Kidney epithelial cell (primary cell): ENCODE measurements around the gene POLG. TPM values are rescaled to one million over a fixed set of nuclear protein-coding genes. Genes with fewer than 3 reads are reported as not detected.

Experiments used
- DNase-seq: peaks from one replicate; pipeline ENCODE4 v3.0.0-alpha.2; 2010; ENCODE audit warnings: low read depth
- H3K27me3 ChIP-seq: 2 replicates; pipeline ENCODE4 v1.6.0; 2011; ENCODE audit warnings: low read length; ENCODE audit not compliant: control insufficient read depth, insufficient read depth
- H3K36me3 ChIP-seq: 2 replicates; pipeline ENCODE4 v1.5.1; 2011; ENCODE audit warnings: low read length; ENCODE audit not compliant: control insufficient read depth, insufficient read depth
- H3K4me3 ChIP-seq: 2 replicates; pipeline ENCODE4 v1.5.1; 2011; ENCODE audit warnings: low read depth, mild to moderate bottlenecking, control low read depth, low read length
- CTCF ChIP-seq: IDR thresholded peaks from 2 replicates; pipeline ENCODE4 v1.5.1; 2011; ENCODE audit warnings: mild to moderate bottlenecking, moderate library complexity, low read length, control low read depth, inconsistent platforms; ENCODE audit not compliant: insufficient read depth, poor library complexity, severe bottlenecking
- total RNA-seq: library from RNA; depleted of rRNA; stranded (reverse); fragments of >200 nt; gene quantifications from 2 replicates; pipeline ENCODE4 v1.2.3, GENCODE V29; 2015

Gene POLG
- 59.1 and 72.2 TPM in 2 replicates for total RNA-seq

GRCh38 chr15:89334510-89335297, at the start of gene POLG:
TSS of gene POLG (minus strand) at chr15:89334824. CDS start at chr15:89333754, 1,070 bp downstream.
- no peak for TF ChIP-seq CTCF
- DNase-seq = peak; percentile 82
- Histone ChIP-seq H3K4me3 (peak within 1 kb of the TSS; percentile 93), H3K36me3 (peaks cover 2% of the 10 kb centered on the region), H3K27me3 (peaks cover 2% of the 10 kb centered on the region)

DNA sequence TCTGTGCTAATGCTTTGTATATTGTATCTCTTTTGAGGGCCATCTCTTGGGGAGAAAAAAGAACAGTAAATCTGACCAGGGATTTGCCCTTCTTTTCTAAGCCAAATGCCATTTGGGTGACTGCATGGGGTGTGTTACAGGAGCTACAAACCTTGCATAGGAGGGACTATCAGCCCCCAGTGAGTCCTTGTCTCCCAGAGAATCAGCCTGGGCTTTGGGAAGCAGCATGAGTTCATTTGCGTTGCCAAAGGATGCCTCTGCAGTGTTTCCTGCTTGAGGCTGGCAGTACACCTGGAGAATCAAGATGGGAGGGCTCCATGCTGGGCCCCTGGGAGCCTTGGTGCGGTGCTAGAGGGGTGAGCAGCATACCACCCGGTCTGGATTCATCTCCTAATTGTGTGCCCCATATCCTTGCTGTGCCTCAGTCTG, 49.6 kb upstream of the POLG start:
- Histone ChIP-seq H3K4me3 (no peak overlapping the region), H3K27me3 (peaks cover 50% of the 10 kb centered on the region), H3K36me3 (no peaks in the 10 kb centered on the region)
- no peak for TF ChIP-seq CTCF
- no peak for DNase-seq

DNA sequence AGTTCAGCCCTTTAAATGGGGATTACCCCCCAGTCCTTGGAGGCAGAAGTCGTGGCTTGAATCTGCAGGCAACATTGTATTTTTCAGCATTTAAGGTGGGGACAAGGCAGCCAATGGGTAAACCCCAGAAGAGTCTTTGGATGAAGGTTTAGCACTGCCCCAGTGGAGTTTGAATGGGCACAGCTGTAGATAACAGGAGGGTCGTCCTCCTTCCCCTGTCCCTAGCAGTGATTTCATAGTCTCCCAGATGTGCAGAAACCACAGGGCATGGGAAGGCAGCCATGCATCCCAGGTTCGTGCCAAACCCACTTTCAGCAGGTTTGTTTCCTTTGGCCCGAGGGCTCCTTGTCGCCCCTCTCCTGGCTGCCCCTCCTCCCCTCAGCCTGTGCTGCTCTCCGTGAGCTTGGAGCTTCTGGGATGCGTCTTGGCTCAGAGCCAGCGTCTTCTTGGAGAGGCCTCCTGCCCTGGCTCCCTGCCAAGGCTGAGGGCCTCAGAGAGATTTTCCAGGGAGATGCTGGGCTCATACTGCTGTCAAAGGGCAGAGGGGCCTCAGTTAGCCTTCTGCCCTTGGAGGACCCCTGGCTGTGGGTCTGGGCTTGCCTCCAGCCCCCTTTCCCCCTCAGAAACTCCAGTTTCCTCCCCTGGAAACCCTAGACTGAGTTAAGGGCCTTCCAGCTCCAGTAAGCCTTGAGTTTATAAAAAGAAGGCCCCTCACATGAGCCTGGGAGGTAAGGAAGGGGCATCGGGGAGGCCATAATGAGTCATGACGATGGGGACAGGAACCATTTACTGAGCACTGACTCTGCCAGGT, 48.9 kb upstream of the POLG start:
- H3K4me3 ChIP-seq = no peak overlapping the region
- no peak for TF ChIP-seq CTCF
- no peaks in the 10 kb centered on the region for H3K36me3 ChIP-seq
- DNase-seq = no peak
- H3K27me3 ChIP-seq = peaks cover 50% of the 10 kb centered on the region

DNA sequence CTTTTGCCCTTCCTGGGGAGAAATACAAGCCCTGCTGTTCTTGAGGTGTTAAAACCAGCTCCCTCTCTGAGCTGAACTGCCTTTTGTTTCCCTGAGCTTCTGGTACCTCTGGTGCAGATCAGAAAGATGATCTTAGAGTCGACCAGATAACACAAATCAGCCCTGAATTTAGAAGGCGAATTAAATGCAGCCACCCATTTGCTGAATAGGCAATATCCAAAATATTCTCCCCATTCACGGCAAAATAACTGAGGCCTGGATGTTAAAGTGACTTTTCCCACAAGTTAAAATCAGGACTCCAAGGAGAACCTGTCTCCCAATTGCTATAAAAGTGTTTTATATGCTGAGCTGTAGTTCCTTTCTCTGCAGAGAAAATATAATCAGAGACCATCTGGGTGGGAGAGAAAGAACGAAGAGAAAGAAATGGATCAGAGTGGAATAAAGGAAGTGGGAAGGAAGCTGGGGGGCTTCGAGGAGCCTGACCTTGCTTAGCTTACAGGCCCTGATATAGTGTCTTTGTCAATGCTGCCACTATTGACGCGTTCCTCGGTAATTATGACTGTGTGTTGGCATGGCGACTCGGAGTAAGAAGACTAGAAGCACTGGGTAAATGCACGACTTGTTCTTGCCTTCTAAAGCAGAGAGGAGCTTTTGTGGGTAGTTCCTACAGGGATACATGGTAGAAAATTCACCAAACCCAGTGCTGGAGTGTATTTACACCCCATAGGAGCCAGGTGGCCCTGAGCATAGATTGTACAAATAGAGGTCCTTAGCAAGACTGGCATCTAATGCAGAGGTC, 47.5 kb upstream of the POLG start:
- DNase-seq = no peak
- Histone ChIP-seq H3K27me3 (peaks cover 63% of the 10 kb centered on the region), H3K4me3 (no peak overlapping the region), H3K36me3 (no peaks in the 10 kb centered on the region)
- TF ChIP-seq CTCF = no peak

- Histone ChIP-seq H3K27me3 (peaks cover 71% of the 10 kb centered on the region), H3K36me3 (no peaks in the 10 kb centered on the region), H3K4me3 (no peak overlapping the region)
- TF ChIP-seq CTCF = no peak
- no peak for DNase-seq
Measured at GRCh38 chr15:89381331-89381730, 46.7 kb upstream of the POLG start.
